Bone marrow (tissue), 2 donors: Measurements from ENCODE around the gene TBXAS1.

Source experiments
- DNase-seq, 2 donors: peaks; one replicate each; lab custom pipeline; 2025; lab: John Stamatoyannopoulos, UW

TBXAS1 gene

GRCh38 chr7:140024585-140024984, 195.5 kb downstream of the TBXAS1 start:
- no peak for DNase-seq

GRCh38 chr7:140025241-140025640, 196.2 kb downstream of the TBXAS1 start:
- DNase-seq: no peak

- no peak for DNase-seq
Measured at GRCh38 chr7:140025814-140026433, 196.9 kb downstream of the TBXAS1 start.

GRCh38 chr7:140026935-140027334, 197.9 kb downstream of the TBXAS1 start:
- no peak for DNase-seq

GRCh38 chr7:140027858-140028257, 198.8 kb downstream of the TBXAS1 start:
- DNase-seq: no peak

- DNase-seq: no peak
Measured at GRCh38 chr7:140028311-140028710, 199.2 kb downstream of the TBXAS1 start.

GRCh38 chr7:140029072-140029471, 200.0 kb downstream of the TBXAS1 start:
- no peak for DNase-seq

GRCh38 chr7:140031364-140031763, 202.3 kb downstream of the TBXAS1 start:
- DNase-seq: no peak

GRCh38 chr7:140033036-140033435, 204.0 kb downstream of the TBXAS1 start:
- no peak for DNase-seq

GRCh38 chr7:140033779-140034363, 204.8 kb downstream of the TBXAS1 start:
- no peak for DNase-seq

GRCh38 chr7:140034421-140034820, 205.4 kb downstream of the TBXAS1 start:
- no peak for DNase-seq

GRCh38 chr7:140035400-140036223, 206.5 kb downstream of the TBXAS1 start:
- DNase-seq: no peak

- no peak for DNase-seq
Measured at GRCh38 chr7:140036224-140036962, 207.3 kb downstream of the TBXAS1 start.

- DNase-seq: no peak
Measured at GRCh38 chr7:140039066-140039465, 210.0 kb downstream of the TBXAS1 start.

- no peak for DNase-seq
Measured at GRCh38 chr7:140039896-140040295, 210.8 kb downstream of the TBXAS1 start.

GRCh38 chr7:140041659-140042385, 212.8 kb downstream of the TBXAS1 start:
- no peak for DNase-seq

- DNase-seq: no peak
Measured at GRCh38 chr7:140042386-140042670, 213.3 kb downstream of the TBXAS1 start.

- no peak for DNase-seq
Measured at GRCh38 chr7:140044251-140044650, 215.2 kb downstream of the TBXAS1 start.

GRCh38 chr7:140045697-140046096, 216.6 kb downstream of the TBXAS1 start:
- no peak for DNase-seq

GRCh38 chr7:140047197-140047596, 218.1 kb downstream of the TBXAS1 start:
- no peak for DNase-seq

GRCh38 chr7:140048138-140048537, 219.1 kb downstream of the TBXAS1 start:
- no peak for DNase-seq

GRCh38 chr7:140048989-140049338, 219.9 kb downstream of the TBXAS1 start:
- no peak for DNase-seq
